Measurements from ENCODE around the gene KCNA4. TPM values are rescaled to one million over a fixed set of nuclear protein-coding genes. Genes with fewer than 3 reads are reported as not detected.
"Not testable (repeated sequence)": the region's sequence is repeated elsewhere in the genome, so short reads cannot be mapped to it uniquely, and the experiment has no call there.

Gene KCNA4
- total RNA-seq, 1 donor from 2014 or later, result 0.53 TPM

DNA sequence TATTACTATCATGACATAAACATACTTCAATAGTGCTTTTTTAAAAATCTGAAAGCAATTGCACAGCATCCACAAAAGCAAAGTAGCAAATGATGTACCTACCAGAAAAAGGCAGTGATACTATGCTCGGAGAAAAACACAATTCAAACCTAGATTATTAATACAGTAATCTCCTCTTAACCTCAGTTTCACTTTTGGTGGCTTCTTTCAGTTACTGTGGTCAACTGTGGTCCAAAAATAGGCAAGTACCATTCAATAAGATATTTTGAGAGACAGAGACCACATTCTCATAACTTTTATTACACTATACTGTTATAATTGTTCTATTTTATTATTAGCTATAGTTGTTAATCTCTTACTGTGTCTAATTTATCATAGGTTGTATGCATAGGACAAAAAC is 20.8 kb downstream of the KCNA4 start:
- Mint-ChIP-seq H3K36me3 (ENCODE audit: insufficient read depth) (no peaks in the 10 kb centered on the region), H3K27ac (no peak overlapping the region), H3K4me1 (ENCODE audit: low read depth) (peaks cover 9% of the 10 kb centered on the region), H3K4me3 (ENCODE audit: low read depth) (no peak overlapping the region), H3K9me3 (ENCODE audit: low read depth) (peaks cover 6% of the 10 kb centered on the region), H3K27me3 (peaks cover 2% of the 10 kb centered on the region)
- no peak for DNase-seq (ENCODE audit: low spot score, unreplicated experiment)
- TF ChIP-seq CTCF (IDR thresholded peaks at IDR 0.05; ENCODE audit: unreplicated experiment), result no peak

- Mint-ChIP-seq H3K4me3 (ENCODE audit: low read depth) (no peak overlapping the region), H3K9me3 (ENCODE audit: low read depth) (peaks cover 6% of the 10 kb centered on the region), H3K4me1 (ENCODE audit: low read depth) (no peaks in the 10 kb centered on the region), H3K27me3 (peaks cover 5% of the 10 kb centered on the region), H3K27ac (no peak overlapping the region), H3K36me3 (ENCODE audit: insufficient read depth) (no peaks in the 10 kb centered on the region)
- TF ChIP-seq CTCF (IDR thresholded peaks at IDR 0.05; ENCODE audit: unreplicated experiment), result no peak
- no peak for DNase-seq (ENCODE audit: low spot score, unreplicated experiment)
Observed at GRCh38 chr11:29989174-29989970, 27.5 kb downstream of the KCNA4 start.

DNA sequence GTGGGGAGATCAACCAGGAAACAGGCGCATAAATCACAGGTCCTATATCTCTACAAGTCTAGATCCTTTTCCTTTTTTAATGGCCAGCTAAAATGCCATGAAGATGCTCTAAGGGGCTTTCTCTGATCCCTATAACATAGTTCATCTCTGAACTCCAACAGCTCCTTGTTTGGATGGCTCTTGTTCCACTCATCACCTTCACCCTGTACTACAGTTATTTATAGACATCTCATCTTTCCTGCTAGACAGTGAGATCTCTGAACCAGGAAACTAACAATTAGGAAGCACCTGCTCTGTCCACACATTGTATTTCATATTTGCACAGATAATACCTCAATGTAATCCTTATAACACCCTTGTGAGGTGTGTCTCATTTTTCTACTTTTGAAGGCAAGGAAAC is 31.6 kb downstream of the KCNA4 start:
- no peak for TF ChIP-seq CTCF (IDR thresholded peaks at IDR 0.05; ENCODE audit: unreplicated experiment)
- peaks cover 5% of the 10 kb centered on the region for H3K27me3 Mint-ChIP-seq
- H3K36me3 Mint-ChIP-seq (ENCODE audit: insufficient read depth), result no peaks in the 10 kb centered on the region
- peaks cover 4% of the 10 kb centered on the region for H3K4me1 Mint-ChIP-seq (ENCODE audit: low read depth)
- DNase-seq (ENCODE audit: low spot score, unreplicated experiment), result no peak
- H3K27ac Mint-ChIP-seq, result no peak overlapping the region
- no peak overlapping the region for H3K4me3 Mint-ChIP-seq (ENCODE audit: low read depth)
- H3K9me3 Mint-ChIP-seq (ENCODE audit: low read depth), result no peaks in the 10 kb centered on the region

DNA sequence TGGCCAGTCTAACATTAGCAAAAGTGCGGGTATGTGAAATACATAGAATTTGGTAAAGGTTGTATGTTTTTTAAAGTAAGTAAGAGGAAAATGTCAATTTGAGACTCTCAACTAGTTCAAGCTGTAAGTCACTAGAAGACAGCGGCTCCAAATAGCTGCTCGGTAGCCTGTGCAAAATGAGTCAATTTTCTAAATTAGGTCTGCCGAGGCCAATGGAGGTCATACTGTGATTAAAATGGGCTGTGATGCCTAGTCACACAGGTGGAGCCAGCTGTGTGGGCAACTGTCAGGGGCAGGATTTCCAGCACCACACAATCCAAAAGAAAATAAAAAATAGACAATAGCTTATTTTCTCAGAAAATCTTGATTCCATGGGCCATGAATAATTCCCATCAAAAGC is 32.3 kb downstream of the KCNA4 start:
- Mint-ChIP-seq H3K4me1 (ENCODE audit: low read depth) (peaks cover 4% of the 10 kb centered on the region), H3K36me3 (ENCODE audit: insufficient read depth) (no peaks in the 10 kb centered on the region), H3K9me3 (ENCODE audit: low read depth) (no peaks in the 10 kb centered on the region), H3K27me3 (peaks cover 2% of the 10 kb centered on the region), H3K4me3 (ENCODE audit: low read depth) (no peak overlapping the region), H3K27ac (no peak overlapping the region)
- DNase-seq (ENCODE audit: low spot score, unreplicated experiment), result no peak
- no peak for TF ChIP-seq CTCF (IDR thresholded peaks at IDR 0.05; ENCODE audit: unreplicated experiment)

GRCh38 chr11:29978549-29978948 is 38.3 kb downstream of the KCNA4 start:
- Mint-ChIP-seq H3K27me3 (no peaks in the 10 kb centered on the region), H3K27ac (no peak overlapping the region), H3K9me3 (ENCODE audit: low read depth) (peaks cover 3% of the 10 kb centered on the region), H3K4me3 (ENCODE audit: low read depth) (no peak overlapping the region), H3K4me1 (ENCODE audit: low read depth) (peaks cover 4% of the 10 kb centered on the region), H3K36me3 (ENCODE audit: insufficient read depth) (no peaks in the 10 kb centered on the region)
- TF ChIP-seq CTCF (IDR thresholded peaks at IDR 0.05; ENCODE audit: unreplicated experiment), result no peak
- DNase-seq (ENCODE audit: low spot score, unreplicated experiment), result no peak

GRCh38 chr11:29975580-29975979 is 41.2 kb downstream of the KCNA4 start:
- H3K4me3 Mint-ChIP-seq (ENCODE audit: low read depth); H3K27me3 Mint-ChIP-seq; DNase-seq (ENCODE audit: low spot score, unreplicated experiment); H3K9me3 Mint-ChIP-seq (ENCODE audit: low read depth); H3K27ac Mint-ChIP-seq; H3K36me3 Mint-ChIP-seq (ENCODE audit: insufficient read depth); H3K4me1 Mint-ChIP-seq (ENCODE audit: low read depth): not testable (repeated sequence)
